Measurements from ENCODE around the gene ZNF22.

ZNF22 gene

GRCh38 chr10:44984671-44985101 is 16.0 kb upstream of the ZNF22 start:
- Histone ChIP-seq H3K27me3 (ENCODE audit: control insufficient read depth, insufficient read depth, low read length, poor library complexity, severe bottlenecking) (no peaks in the 10 kb centered on the region), H3K36me3 (ENCODE audit: control insufficient read depth, insufficient read depth, low read length) (no peaks in the 10 kb centered on the region), H3K9me3 (ENCODE audit: control insufficient read depth, low read length) (no peaks in the 10 kb centered on the region), H3K27ac (ENCODE audit: insufficient read depth, low read depth, low read length, poor library complexity, severe bottlenecking) (no peak overlapping the region), H3K4me1 (ENCODE audit: control insufficient read depth, insufficient read depth, low read length) (peaks cover 15% of the 10 kb centered on the region), H3K4me3 (ENCODE audit: insufficient read depth, low read depth, low read length) (no peak overlapping the region)
- WGBS, 2 experiments = 95 to 96% methylated on average over 15 of the region's 15 CpGs

- Histone ChIP-seq H3K36me3 (ENCODE audit: control insufficient read depth, insufficient read depth, low read length) (no peaks in the 10 kb centered on the region), H3K4me3 (ENCODE audit: insufficient read depth, low read depth, low read length) (no peak overlapping the region), H3K27me3 (ENCODE audit: control insufficient read depth, insufficient read depth, low read length, poor library complexity, severe bottlenecking) (no peaks in the 10 kb centered on the region), H3K9me3 (ENCODE audit: control insufficient read depth, low read length) (no peaks in the 10 kb centered on the region), H3K27ac (ENCODE audit: insufficient read depth, low read depth, low read length, poor library complexity, severe bottlenecking) (no peak overlapping the region), H3K4me1 (ENCODE audit: control insufficient read depth, insufficient read depth, low read length) (peaks cover 15% of the 10 kb centered on the region)
- 88 to 89% methylated on average over 9 of the region's 9 CpGs for WGBS, 2 experiments
Observed at GRCh38 chr10:44985175-44985681, 15.5 kb upstream of the ZNF22 start.

- Histone ChIP-seq H3K27me3 (ENCODE audit: control insufficient read depth, insufficient read depth, low read length, poor library complexity, severe bottlenecking) (no peaks in the 10 kb centered on the region), H3K9me3 (ENCODE audit: control insufficient read depth, low read length) (no peaks in the 10 kb centered on the region), H3K4me3 (ENCODE audit: insufficient read depth, low read depth, low read length) (no peak overlapping the region), H3K27ac (ENCODE audit: insufficient read depth, low read depth, low read length, poor library complexity, severe bottlenecking) (no peak overlapping the region), H3K36me3 (ENCODE audit: control insufficient read depth, insufficient read depth, low read length) (no peaks in the 10 kb centered on the region), H3K4me1 (ENCODE audit: control insufficient read depth, insufficient read depth, low read length) (peaks cover 15% of the 10 kb centered on the region)
- WGBS, 2 experiments = 90 to 97% methylated on average over 3 of the region's 3 CpGs
Observed at GRCh38 chr10:44986179-44986578, 14.5 kb upstream of the ZNF22 start.

GRCh38 chr10:44986670-44987069 is 14.1 kb upstream of the ZNF22 start:
- Histone ChIP-seq H3K4me3 (ENCODE audit: insufficient read depth, low read depth, low read length) (no peak overlapping the region), H3K9me3 (ENCODE audit: control insufficient read depth, low read length) (no peaks in the 10 kb centered on the region), H3K36me3 (ENCODE audit: control insufficient read depth, insufficient read depth, low read length) (no peaks in the 10 kb centered on the region), H3K27me3 (ENCODE audit: control insufficient read depth, insufficient read depth, low read length, poor library complexity, severe bottlenecking) (no peaks in the 10 kb centered on the region), H3K27ac (ENCODE audit: insufficient read depth, low read depth, low read length, poor library complexity, severe bottlenecking) (no peak overlapping the region), H3K4me1 (ENCODE audit: control insufficient read depth, insufficient read depth, low read length) (peaks cover 20% of the 10 kb centered on the region)
- WGBS, 2 experiments = 62% methylated on average over 3 of the region's 3 CpGs

- H3K27ac ChIP-seq (ENCODE audit: insufficient read depth, low read depth, low read length, poor library complexity, severe bottlenecking) = no peak overlapping the region
- H3K4me1 ChIP-seq (ENCODE audit: control insufficient read depth, insufficient read depth, low read length) = peaks cover 22% of the 10 kb centered on the region
- no peaks in the 10 kb centered on the region for H3K27me3 ChIP-seq (ENCODE audit: control insufficient read depth, insufficient read depth, low read length, poor library complexity, severe bottlenecking)
- H3K4me3 ChIP-seq (ENCODE audit: insufficient read depth, low read depth, low read length) = no peak overlapping the region
- 90 to 92% methylated on average over 10 of the region's 10 CpGs for WGBS, 2 experiments
- H3K36me3 ChIP-seq (ENCODE audit: control insufficient read depth, insufficient read depth, low read length) = no peaks in the 10 kb centered on the region
- H3K9me3 ChIP-seq (ENCODE audit: control insufficient read depth, low read length) = no peaks in the 10 kb centered on the region
Observed at GRCh38 chr10:44988957-44989585, 11.7 kb upstream of the ZNF22 start.

- H3K9me3 ChIP-seq (ENCODE audit: control insufficient read depth, low read length) = no peaks in the 10 kb centered on the region
- WGBS, 2 experiments = 59 to 67% methylated on average over 13 to 14 of the region's 14 CpGs
- no peak overlapping the region for H3K27ac ChIP-seq (ENCODE audit: insufficient read depth, low read depth, low read length, poor library complexity, severe bottlenecking)
- no peaks in the 10 kb centered on the region for H3K36me3 ChIP-seq (ENCODE audit: control insufficient read depth, insufficient read depth, low read length)
- H3K4me1 ChIP-seq (ENCODE audit: control insufficient read depth, insufficient read depth, low read length) = peaks cover 26% of the 10 kb centered on the region
- H3K4me3 ChIP-seq (ENCODE audit: insufficient read depth, low read depth, low read length) = no peak overlapping the region
- no peaks in the 10 kb centered on the region for H3K27me3 ChIP-seq (ENCODE audit: control insufficient read depth, insufficient read depth, low read length, poor library complexity, severe bottlenecking)
Observed at GRCh38 chr10:44989597-44990301, 11.0 kb upstream of the ZNF22 start.

GRCh38 chr10:44990302-44990655 is 10.4 kb upstream of the ZNF22 start:
- Histone ChIP-seq H3K27ac (ENCODE audit: insufficient read depth, low read depth, low read length, poor library complexity, severe bottlenecking) (no peak overlapping the region), H3K4me3 (ENCODE audit: insufficient read depth, low read depth, low read length) (no peak overlapping the region), H3K27me3 (ENCODE audit: control insufficient read depth, insufficient read depth, low read length, poor library complexity, severe bottlenecking) (no peaks in the 10 kb centered on the region), H3K4me1 (ENCODE audit: control insufficient read depth, insufficient read depth, low read length) (peaks cover 26% of the 10 kb centered on the region), H3K9me3 (ENCODE audit: control insufficient read depth, low read length) (no peaks in the 10 kb centered on the region), H3K36me3 (ENCODE audit: control insufficient read depth, insufficient read depth, low read length) (no peaks in the 10 kb centered on the region)
- 2 to 4% methylated on average over 8 of the region's 8 CpGs for WGBS, 2 experiments

GRCh38 chr10:44990965-44991364 is 9.8 kb upstream of the ZNF22 start:
- 85 to 91% methylated on average over 7 of the region's 7 CpGs for WGBS, 2 experiments
- H3K27ac ChIP-seq (ENCODE audit: insufficient read depth, low read depth, low read length, poor library complexity, severe bottlenecking) = no peak overlapping the region
- peaks cover 26% of the 10 kb centered on the region for H3K4me1 ChIP-seq (ENCODE audit: control insufficient read depth, insufficient read depth, low read length)
- no peaks in the 10 kb centered on the region for H3K9me3 ChIP-seq (ENCODE audit: control insufficient read depth, low read length)
- no peaks in the 10 kb centered on the region for H3K27me3 ChIP-seq (ENCODE audit: control insufficient read depth, insufficient read depth, low read length, poor library complexity, severe bottlenecking)
- H3K4me3 ChIP-seq (ENCODE audit: insufficient read depth, low read depth, low read length) = no peak overlapping the region
- no peaks in the 10 kb centered on the region for H3K36me3 ChIP-seq (ENCODE audit: control insufficient read depth, insufficient read depth, low read length)

GRCh38 chr10:44991571-44991970 is 9.2 kb upstream of the ZNF22 start:
- Histone ChIP-seq H3K9me3 (ENCODE audit: control insufficient read depth, low read length) (no peaks in the 10 kb centered on the region), H3K4me1 (ENCODE audit: control insufficient read depth, insufficient read depth, low read length) (peaks cover 26% of the 10 kb centered on the region), H3K27me3 (ENCODE audit: control insufficient read depth, insufficient read depth, low read length, poor library complexity, severe bottlenecking) (no peaks in the 10 kb centered on the region), H3K4me3 (ENCODE audit: insufficient read depth, low read depth, low read length) (no peak overlapping the region), H3K36me3 (ENCODE audit: control insufficient read depth, insufficient read depth, low read length) (no peaks in the 10 kb centered on the region), H3K27ac (ENCODE audit: insufficient read depth, low read depth, low read length, poor library complexity, severe bottlenecking) (no peak overlapping the region)
- WGBS, 2 experiments = 87 to 89% methylated on average over 5 of the region's 5 CpGs

GRCh38 chr10:44992070-44992731 is 8.5 kb upstream of the ZNF22 start:
- no peaks in the 10 kb centered on the region for H3K9me3 ChIP-seq (ENCODE audit: control insufficient read depth, low read length)
- peaks cover 26% of the 10 kb centered on the region for H3K4me1 ChIP-seq (ENCODE audit: control insufficient read depth, insufficient read depth, low read length)
- no peaks in the 10 kb centered on the region for H3K27me3 ChIP-seq (ENCODE audit: control insufficient read depth, insufficient read depth, low read length, poor library complexity, severe bottlenecking)
- no peak overlapping the region for H3K4me3 ChIP-seq (ENCODE audit: insufficient read depth, low read depth, low read length)
- 93 to 94% methylated on average over 11 of the region's 11 CpGs for WGBS, 2 experiments
- no peak overlapping the region for H3K27ac ChIP-seq (ENCODE audit: insufficient read depth, low read depth, low read length, poor library complexity, severe bottlenecking)
- H3K36me3 ChIP-seq (ENCODE audit: control insufficient read depth, insufficient read depth, low read length) = no peaks in the 10 kb centered on the region

Measured in ectodermal cell (in vitro differentiated cells).